A549 treated with ZK216348 at 1 μM for 4 hours (cell line): Measurements from ENCODE around the gene TACR1. TPM values are rescaled to one million over a fixed set of nuclear protein-coding genes. Genes with fewer than 3 reads are reported as not detected.

Experiments
- total RNA-seq: library from RNA; stranded (reverse); fragments of 200-300 nt; extraction: Qiagen RNA extraction; gene quantifications from 5 replicates; pipeline ENCODE4 v1.2.3, GENCODE V29; 2022; ENCODE audit warnings: low read depth

TACR1 gene
- total RNA-seq = 0.04 to 0.26 TPM (median 0.08 TPM) in 4 of 5 replicates, not detected in the other

GRCh38 chr2:75199428-75200011, at the start of gene TACR1:
TSS of gene TACR1 (minus strand) at chr2:75199520. CDS start at chr2:75198934, 586 bp downstream.

Other genes starting within 250 kb of the TACR1 start
- gene POLE4, start 240.9 kb downstream of the TACR1 start, total RNA-seq = 135 to 162 TPM (median 159 TPM) in 5 replicates